HG02840 (cell line): ENCODE data around the gene RHOXF1.
"Not testable (repeated sequence)": the region's sequence is repeated elsewhere in the genome, so short reads cannot be mapped to it uniquely, and the experiment has no call there.

Source experiments
- ATAC-seq: cut with Tn5 transposase; IDR thresholded peaks from one replicate; pipeline ENCODE4 v1.9.1; 2021; ENCODE audit warnings: mild to moderate bottlenecking, moderate library complexity, moderate number of reproducible peaks; ENCODE audit not compliant: unreplicated experiment, low FRiP score

RHOXF1 gene

DNA sequence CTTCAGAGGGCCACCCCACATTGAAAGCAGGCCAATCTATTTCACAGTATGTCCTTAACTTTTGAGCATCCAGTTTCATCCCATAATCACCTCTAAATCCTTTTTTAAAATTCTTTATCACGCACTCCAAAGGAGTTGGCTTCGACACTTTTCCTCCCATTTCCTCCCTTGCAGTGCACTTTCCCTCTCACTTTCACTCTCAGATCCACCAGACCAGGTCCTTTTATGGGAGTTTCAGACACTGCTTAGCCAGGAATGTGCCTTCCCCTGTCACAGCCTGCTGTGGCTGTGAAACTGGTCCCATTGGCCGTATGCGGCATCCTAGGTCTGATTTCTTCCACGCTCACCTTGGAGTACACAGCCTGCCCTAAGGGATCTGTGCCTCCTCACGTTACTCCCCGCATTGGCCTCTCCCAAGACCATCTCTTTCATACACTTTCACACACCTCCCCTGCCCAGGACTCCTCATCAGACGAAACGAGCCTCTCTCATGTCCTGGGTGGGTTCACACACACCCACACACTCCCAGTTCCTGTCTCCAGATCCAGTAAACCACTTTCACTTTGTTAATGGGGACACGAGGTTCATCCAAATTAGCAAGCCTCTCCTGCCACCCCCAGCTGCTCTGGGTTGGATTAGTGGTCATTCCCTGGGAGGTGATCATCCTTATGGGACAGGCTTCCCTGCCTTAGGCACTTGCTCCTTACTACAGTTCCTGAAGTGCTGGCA lies 28.3 kb downstream of the RHOXF1 start:
- ATAC-seq: no peak

DNA sequence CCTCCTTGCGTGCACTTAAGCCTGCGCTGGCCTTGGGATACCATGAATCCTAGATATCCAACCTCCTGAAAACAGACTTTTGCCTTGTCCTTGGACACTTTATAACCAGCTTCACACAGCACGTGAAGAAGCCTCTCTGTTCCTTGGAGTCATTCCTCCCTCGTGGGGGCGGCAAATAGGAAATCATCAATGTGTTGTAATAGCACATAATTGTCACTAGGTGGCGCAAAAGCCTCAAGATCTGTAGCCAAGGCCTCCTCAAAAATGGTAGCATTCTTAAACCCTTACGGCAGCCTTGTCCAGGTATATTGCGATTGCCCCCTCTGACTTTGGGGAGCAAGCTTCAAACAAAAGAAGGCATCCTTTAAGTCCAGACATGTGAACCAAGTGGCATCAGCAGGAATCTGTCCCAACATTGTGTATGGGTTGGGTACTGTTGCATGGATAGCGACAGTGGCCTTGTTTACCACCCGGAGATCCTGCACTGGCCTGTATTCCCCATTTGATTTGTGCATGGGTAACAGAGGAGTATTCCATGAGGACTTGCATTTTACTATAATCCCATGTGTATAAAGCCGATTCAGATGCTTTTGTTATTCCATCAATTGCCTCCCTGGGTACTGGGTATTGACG lies 30.0 kb downstream of the RHOXF1 start:
- not testable (repeated sequence) for ATAC-seq

DNA sequence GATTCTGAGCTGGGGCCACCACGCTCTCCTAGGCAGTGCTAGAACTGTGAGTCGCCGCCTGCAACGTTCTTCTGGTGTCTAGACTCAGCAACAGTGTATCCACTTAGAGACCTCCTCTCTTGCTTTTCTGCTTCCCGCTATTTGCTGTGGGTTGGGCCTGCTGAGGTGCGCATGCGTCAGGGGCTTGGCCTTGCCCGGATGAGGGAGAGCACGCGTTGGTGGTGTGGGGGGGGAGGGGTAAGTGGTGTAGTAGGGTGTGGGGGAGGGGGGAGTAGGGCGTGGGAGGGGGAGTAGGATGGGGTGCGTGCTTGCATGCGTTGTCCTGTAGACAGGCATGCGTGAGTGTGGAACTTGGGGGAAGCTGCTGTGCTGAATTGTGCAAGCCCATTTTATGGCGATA lies 38.1 kb downstream of the RHOXF1 start, which contains the start of gene RHOXF2B:
Gene RHOXF2B, minus strand, starts transcription at position 101 of the 400 bp plus-strand sequence. CDS start 138 bp downstream, outside the sequence.
- not testable (repeated sequence) for ATAC-seq

DNA sequence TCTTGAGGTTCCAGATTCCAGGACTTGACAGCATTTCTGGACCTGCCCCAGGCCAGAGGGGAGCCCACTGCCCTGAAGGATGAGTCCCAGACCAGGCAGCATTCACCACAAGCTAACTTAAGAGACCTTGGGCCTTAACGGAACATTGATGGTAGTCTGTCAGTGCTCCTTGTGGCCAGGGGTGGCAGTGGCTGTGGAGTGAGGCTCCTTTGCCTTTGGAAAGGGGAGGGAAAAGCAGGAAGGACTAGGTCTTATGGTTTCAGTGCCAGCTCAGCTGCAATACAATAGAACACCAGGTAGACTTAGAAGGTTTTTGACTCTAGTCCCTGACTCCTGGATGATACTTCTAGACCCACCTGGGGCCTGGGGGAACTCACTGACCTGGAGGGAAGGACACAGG lies 49.5 kb downstream of the RHOXF1 start:
- ATAC-seq: not testable (repeated sequence)
